Endodermal cell (in vitro differentiated cells): ENCODE results near the gene CD40LG. TPM values are rescaled to one million over a fixed set of nuclear protein-coding genes. Genes with fewer than 3 reads are reported as not detected.

Experiments
- DNase-seq: peaks from one replicate; pipeline ENCODE4 v3.0.0-alpha.2; 2017
- H3K27ac ChIP-seq: 2 replicates; pipeline ENCODE4 v1.5.1; 2013; ENCODE audit warnings: mild to moderate bottlenecking, low read depth, low read length, moderate library complexity
- H3K27me3 ChIP-seq: 2 replicates; pipeline ENCODE4 v1.6.1; 2013; ENCODE audit warnings: mild to moderate bottlenecking, low read length, moderate library complexity; ENCODE audit not compliant: insufficient read depth, control insufficient read depth, poor library complexity, severe bottlenecking
- H3K36me3 ChIP-seq: 2 replicates; pipeline ENCODE4 v1.7.0; 2013; ENCODE audit warnings: mild to moderate bottlenecking, low read length, moderate library complexity; ENCODE audit not compliant: control insufficient read depth, insufficient read depth
- H3K4me1 ChIP-seq: one replicate; pipeline ENCODE4 v1.7.0; 2013; ENCODE audit warnings: low read length; ENCODE audit not compliant: control insufficient read depth, insufficient read depth
- H3K4me3 ChIP-seq: 2 replicates; pipeline ENCODE4 v1.5.1; 2013; ENCODE audit warnings: mild to moderate bottlenecking, low read length, moderate library complexity
- H3K9ac ChIP-seq: 2 replicates; pipeline ENCODE4 v1.6.1; 2013; ENCODE audit warnings: mild to moderate bottlenecking, low read length, moderate library complexity; ENCODE audit not compliant: poor library complexity, severe bottlenecking; ENCODE audit errors: extremely low read depth
- H3K9me3 ChIP-seq: 2 replicates; pipeline ENCODE4 v1.6.1; 2013; ENCODE audit warnings: mild to moderate bottlenecking, low read length, moderate library complexity; ENCODE audit not compliant: control insufficient read depth
- H3K27ac Mint-ChIP-seq: 2 replicates; pipeline ENCODE4 v1.8.0; 2020; ENCODE audit warnings: mixed read lengths
- H3K27me3 Mint-ChIP-seq: 2 replicates; pipeline ENCODE4 v1.8.0; 2021; ENCODE audit warnings: mild to moderate bottlenecking, mixed read lengths; ENCODE audit not compliant: insufficient read depth
- H3K36me3 Mint-ChIP-seq: 2 replicates; pipeline ENCODE4 v1.8.0; 2020; ENCODE audit warnings: low read depth, mixed read lengths
- H3K4me1 Mint-ChIP-seq: 2 replicates; pipeline ENCODE4 v1.8.0; 2020; ENCODE audit warnings: mixed read lengths
- H3K4me3 Mint-ChIP-seq: 2 replicates; pipeline ENCODE4 v1.8.0; 2020; ENCODE audit warnings: mild to moderate bottlenecking, moderate library complexity, mixed read lengths
- H3K9me3 Mint-ChIP-seq: 2 replicates; pipeline ENCODE4 v1.8.0; 2020; ENCODE audit warnings: mild to moderate bottlenecking, mixed read lengths
- WGBS, 2 experiments: methylation state at CpG; one replicate each; pipeline versions ENCODE4 v1.1.5 to v1.1.7; 2013; ENCODE audit warnings: missing lambda C conversion rate in 2 of 2, mixed read lengths in 1 of 2; ENCODE audit not compliant: insufficient coverage in 1 of 2, insufficient read length in 1 of 2; 5-methylcytosine and 5-hydroxymethylcytosine counted together
- total RNA-seq, 2 donors: library from RNA; stranded (reverse); fragmentation: NEBNext Ultra II Directional in 1 of 2; extraction: Animal tissue kit (Norgen Biotek cat#: 25700) in 1 of 2; gene quantifications; 2 replicates in 1 of 2; 3 replicates in 1 of 2; pipeline ENCODE4 v1.2.1, GENCODE V29; 2021
- TF ChIP-seq, protein P1 (sequence below): fragments of 200-600 bp; sonication (generic); conservative IDR thresholded peaks from 2 replicates; pipeline ENCODE4 v1.5.0; 2021; ENCODE audit warnings: antibody characterized with exemption, mild to moderate bottlenecking

Gene CD40LG
- total RNA-seq, 2 donors from 2014 or later: not detected

- H3K36me3 ChIP-seq: no peaks in the 10 kb centered on the region
- no peak overlapping the region for H3K4me3 ChIP-seq
- Mint-ChIP-seq H3K27ac (no peak overlapping the region), H3K36me3 (no peaks in the 10 kb centered on the region), H3K4me1 (no peaks in the 10 kb centered on the region), H3K27me3 (no peaks in the 10 kb centered on the region), H3K9me3 (peaks cover 59% of the 10 kb centered on the region), H3K4me3 (no peak overlapping the region)
- WGBS, 2 experiments: 90 to 93% methylated on average over 2 to 14 of the region's 14 CpGs
- H3K27ac ChIP-seq: no peak overlapping the region
- no peaks in the 10 kb centered on the region for H3K9me3 ChIP-seq
- no peaks in the 10 kb centered on the region for H3K4me1 ChIP-seq
- H3K9ac ChIP-seq: no peak overlapping the region
- TF ChIP-seq, protein P1, sequence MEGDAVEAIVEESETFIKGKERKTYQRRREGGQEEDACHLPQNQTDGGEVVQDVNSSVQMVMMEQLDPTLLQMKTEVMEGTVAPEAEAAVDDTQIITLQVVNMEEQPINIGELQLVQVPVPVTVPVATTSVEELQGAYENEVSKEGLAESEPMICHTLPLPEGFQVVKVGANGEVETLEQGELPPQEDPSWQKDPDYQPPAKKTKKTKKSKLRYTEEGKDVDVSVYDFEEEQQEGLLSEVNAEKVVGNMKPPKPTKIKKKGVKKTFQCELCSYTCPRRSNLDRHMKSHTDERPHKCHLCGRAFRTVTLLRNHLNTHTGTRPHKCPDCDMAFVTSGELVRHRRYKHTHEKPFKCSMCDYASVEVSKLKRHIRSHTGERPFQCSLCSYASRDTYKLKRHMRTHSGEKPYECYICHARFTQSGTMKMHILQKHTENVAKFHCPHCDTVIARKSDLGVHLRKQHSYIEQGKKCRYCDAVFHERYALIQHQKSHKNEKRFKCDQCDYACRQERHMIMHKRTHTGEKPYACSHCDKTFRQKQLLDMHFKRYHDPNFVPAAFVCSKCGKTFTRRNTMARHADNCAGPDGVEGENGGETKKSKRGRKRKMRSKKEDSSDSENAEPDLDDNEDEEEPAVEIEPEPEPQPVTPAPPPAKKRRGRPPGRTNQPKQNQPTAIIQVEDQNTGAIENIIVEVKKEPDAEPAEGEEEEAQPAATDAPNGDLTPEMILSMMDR: no peak
- no peak for DNase-seq
- no peaks in the 10 kb centered on the region for H3K27me3 ChIP-seq
Measured at GRCh38 chrX:136619899-136620505, 28.0 kb upstream of the CD40LG start.

- no peaks in the 10 kb centered on the region for H3K27me3 ChIP-seq
- DNase-seq: no peak
- no peaks in the 10 kb centered on the region for H3K36me3 ChIP-seq
- H3K4me1 ChIP-seq: no peaks in the 10 kb centered on the region
- H3K27ac ChIP-seq: no peak overlapping the region
- Mint-ChIP-seq H3K36me3 (no peaks in the 10 kb centered on the region), H3K4me3 (no peak overlapping the region), H3K9me3 (peaks cover 54% of the 10 kb centered on the region), H3K27me3 (no peaks in the 10 kb centered on the region), H3K4me1 (no peaks in the 10 kb centered on the region), H3K27ac (no peak overlapping the region)
- H3K9ac ChIP-seq: no peak overlapping the region
- H3K9me3 ChIP-seq: no peaks in the 10 kb centered on the region
- TF ChIP-seq, protein P1: no peak
- H3K4me3 ChIP-seq: no peak overlapping the region
Measured at GRCh38 chrX:136620780-136621179, 27.2 kb upstream of the CD40LG start.

- Mint-ChIP-seq H3K9me3 (peaks cover 51% of the 10 kb centered on the region), H3K4me1 (peaks cover 4% of the 10 kb centered on the region), H3K36me3 (no peaks in the 10 kb centered on the region), H3K4me3 (no peak overlapping the region), H3K27me3 (no peaks in the 10 kb centered on the region), H3K27ac (no peak overlapping the region)
- Histone ChIP-seq H3K9me3 (no peaks in the 10 kb centered on the region), H3K9ac (no peak overlapping the region), H3K4me3 (no peak overlapping the region), H3K27me3 (no peaks in the 10 kb centered on the region), H3K36me3 (no peaks in the 10 kb centered on the region), H3K27ac (no peak overlapping the region), H3K4me1 (no peaks in the 10 kb centered on the region)
- WGBS, 2 experiments: 100% methylated on average over 1 to 4 of the region's 4 CpGs
- TF ChIP-seq, protein P1: no peak
- DNase-seq: no peak
Measured at GRCh38 chrX:136622568-136622967, 25.4 kb upstream of the CD40LG start.
